NCI-H128 (cell line): ENCODE results near the gene PCDHGC3.

Experiments used
- DNase-seq: peaks from one replicate; lab custom pipeline; 2025; ENCODE audit not compliant: unreplicated experiment; lab: John Stamatoyannopoulos, UW

The PCDHGC3 gene

DNA sequence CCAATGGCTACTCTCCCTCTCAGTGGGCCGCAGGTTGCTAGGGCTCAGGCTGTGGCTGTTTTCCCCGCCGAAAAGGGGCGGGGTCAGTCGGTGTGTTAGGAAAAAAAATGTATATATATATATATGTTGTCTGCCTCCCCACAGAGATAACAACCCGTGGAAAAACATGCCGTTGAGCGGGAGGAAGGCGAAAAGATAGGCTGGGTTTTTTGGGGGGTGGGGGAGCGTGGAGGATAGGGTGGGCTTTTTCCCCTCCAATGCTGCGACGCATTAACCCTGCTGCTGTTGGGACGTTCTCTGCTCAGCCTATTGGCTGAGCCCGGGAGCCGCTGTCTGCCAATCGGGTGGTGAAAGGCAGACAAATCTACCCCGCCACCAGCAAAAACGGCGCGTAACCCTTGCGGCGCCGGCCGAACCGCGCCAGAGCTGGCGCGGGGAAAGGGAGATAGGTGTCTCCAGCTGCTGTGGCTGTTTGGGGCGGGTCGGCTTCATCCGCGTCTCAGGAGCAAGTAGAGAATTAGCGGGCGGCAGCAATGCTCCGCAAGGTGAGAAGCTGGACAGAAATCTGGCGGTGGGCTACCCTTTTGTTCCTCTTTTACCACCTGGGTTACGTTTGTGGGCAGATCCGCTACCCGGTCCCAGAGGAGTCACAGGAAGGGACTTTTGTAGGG, 9.0 kb downstream of the PCDHGC3 start, which contains the start of gene PCDHGC4:
Gene PCDHGC4 (plus strand): TSS at position 390 of the 671 bp plus-strand sequence. CDS start 144 bp downstream, at position 534.
- DNase-seq: no peak

DNA sequence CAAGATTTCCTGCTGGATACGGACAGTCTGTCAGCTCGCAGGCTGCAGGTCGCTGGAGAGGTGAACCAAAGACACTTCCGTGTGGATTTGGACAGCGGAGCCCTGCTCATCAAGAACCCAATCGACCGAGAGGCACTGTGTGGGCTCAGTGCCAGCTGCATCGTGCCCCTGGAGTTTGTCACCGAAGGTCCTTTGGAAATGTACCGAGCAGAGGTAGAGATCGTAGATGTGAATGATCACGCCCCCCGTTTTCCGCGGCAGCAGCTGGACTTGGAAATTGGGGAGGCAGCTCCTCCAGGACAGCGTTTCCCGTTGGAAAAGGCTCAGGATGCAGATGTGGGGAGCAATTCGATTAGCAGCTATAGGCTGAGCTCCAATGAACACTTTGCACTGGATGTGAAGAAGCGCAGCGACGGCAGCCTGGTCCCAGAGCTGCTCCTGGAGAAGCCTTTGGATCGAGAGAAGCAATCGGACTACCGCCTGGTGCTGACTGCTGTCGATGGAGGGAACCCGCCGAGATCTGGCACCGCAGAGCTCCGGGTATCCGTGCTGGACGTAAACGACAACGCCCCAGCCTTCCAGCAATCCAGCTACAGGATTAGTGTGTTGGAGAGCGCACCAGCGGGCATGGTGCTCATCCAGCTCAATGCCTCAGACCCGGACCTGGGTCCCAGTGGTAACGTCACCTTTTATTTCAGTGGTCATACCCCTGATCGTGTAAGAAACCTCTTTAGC, 9.7 kb downstream of the PCDHGC3 start:
- DNase-seq: no peak

DNA sequence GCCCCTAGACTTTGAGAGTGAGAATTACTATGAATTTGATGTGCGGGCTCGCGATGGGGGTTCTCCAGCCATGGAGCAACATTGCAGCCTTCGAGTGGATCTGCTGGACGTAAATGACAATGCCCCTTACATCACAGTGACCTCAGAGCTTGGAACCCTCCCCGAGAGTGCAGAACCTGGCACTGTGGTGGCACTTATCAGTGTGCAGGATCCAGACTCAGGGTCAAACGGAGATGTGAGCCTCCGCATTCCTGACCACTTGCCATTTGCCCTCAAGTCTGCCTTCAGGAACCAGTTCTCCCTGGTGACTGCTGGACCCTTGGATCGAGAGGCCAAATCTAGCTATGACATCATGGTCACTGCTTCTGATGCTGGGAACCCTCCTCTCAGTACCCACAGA, 10.3 kb downstream of the PCDHGC3 start:
- DNase-seq: no peak

DNA sequence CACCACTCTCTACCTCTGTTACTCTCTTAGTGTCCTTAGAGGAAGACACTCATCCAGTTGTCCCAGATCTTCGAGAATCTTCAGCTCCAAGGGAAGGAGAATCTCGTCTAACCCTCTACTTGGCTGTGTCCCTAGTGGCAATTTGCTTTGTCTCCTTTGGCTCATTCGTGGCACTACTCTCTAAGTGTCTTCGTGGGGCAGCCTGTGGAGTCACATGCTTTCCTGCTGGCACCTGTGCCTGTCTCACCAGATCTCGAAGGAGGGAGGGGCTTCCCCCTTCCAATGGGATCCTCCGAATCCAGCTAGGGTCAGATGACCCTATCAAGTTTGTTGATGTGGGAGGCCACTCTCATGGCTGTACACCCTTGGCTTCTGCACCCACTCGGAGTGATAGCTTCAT, 11.4 kb downstream of the PCDHGC3 start:
- no peak for DNase-seq

DNA sequence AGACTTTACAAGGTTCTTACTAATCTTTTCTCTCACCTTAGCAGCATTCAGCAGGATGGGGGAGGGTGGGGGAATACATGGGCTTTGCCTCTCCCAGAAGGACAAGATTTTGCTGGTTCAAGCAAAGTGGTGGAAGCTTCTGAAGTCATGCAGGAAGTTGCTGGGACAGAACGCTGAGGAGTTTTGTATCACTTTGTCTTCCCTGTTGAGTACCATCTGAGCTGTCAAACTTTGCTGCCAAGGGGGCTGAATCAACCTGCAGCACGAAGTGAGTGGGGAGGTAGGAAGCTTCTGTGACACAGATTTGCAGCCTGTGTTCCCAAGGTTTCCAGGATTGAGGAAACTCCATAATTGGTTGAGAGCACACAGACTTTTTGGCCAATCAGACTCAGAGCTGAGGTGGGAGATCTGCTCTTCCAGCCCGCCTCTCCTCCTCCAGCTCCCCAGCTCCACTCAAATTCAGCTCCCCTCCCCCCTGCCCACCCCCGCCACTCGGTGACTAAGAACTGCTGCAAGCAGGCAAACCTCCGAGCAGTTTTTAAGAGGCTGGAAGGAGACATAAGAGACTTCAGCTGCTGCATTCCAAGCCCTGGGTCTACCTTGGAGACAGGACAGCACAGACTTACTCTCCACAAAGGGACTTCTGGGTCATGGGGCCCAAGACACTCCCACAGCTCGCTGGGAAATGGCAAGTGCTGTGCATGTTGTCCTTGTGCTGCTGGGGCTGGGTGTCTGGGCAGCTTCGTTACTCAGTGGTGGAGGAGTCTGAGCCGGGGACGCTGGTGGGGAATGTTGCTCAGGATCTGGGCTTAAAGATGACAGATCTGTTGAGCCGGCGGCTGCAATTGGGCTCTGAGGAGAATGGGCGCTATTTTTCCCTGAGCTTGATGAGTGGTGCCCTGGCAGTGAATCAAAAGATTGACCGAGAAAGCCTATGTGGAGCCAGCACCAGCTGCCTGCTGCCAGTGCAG, 13.1 kb downstream of the PCDHGC3 start, which contains the start of gene PCDHGC5:
Gene PCDHGC5 (plus strand): TSS at position 491 of the 971 bp plus-strand sequence. CDS start 160 bp downstream, at position 651.
- no peak for DNase-seq

DNA sequence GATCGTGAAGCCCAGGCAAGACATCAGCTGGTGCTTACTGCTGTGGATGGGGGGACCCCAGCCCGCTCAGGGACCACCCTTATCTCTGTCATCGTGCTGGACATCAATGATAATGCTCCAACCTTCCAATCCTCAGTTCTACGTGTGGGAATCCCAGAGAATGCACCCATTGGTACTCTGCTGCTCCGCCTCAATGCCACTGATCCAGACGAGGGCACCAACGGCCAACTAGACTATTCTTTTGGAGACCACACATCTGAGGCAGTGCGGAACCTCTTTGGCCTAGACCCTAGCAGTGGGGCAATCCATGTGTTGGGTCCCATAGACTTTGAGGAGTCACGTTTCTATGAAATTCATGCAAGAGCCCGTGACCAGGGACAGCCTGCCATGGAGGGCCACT, 14.1 kb downstream of the PCDHGC3 start:
- no peak for DNase-seq

DNA sequence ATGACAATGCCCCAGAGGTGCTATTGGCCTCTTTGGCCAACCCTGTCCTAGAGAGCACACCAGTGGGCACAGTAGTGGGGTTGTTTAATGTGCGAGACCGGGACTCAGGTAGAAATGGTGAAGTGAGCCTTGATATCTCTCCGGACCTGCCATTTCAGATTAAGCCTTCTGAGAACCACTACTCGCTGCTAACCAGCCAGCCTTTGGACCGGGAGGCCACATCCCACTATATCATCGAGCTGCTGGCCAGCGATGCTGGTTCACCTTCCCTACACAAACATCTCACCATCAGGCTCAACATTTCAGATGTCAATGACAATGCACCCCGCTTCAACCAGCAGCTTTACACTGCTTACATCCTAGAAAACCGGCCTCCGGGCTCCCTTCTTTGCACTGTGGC, 14.5 kb downstream of the PCDHGC3 start:
- no peak for DNase-seq

DNA sequence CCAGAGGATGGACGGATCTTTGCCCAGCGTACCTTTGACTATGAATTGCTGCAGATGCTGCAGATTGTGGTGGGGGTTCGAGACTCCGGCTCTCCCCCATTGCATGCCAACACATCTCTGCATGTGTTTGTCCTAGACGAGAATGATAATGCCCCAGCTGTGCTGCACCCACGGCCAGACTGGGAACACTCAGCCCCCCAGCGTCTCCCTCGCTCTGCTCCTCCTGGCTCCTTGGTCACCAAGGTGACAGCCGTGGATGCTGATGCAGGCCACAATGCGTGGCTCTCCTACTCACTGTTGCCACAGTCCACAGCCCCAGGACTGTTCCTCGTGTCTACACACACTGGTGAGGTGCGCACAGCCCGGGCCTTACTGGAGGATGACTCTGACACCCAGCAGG, 15.0 kb downstream of the PCDHGC3 start:
- DNase-seq: no peak

DNA sequence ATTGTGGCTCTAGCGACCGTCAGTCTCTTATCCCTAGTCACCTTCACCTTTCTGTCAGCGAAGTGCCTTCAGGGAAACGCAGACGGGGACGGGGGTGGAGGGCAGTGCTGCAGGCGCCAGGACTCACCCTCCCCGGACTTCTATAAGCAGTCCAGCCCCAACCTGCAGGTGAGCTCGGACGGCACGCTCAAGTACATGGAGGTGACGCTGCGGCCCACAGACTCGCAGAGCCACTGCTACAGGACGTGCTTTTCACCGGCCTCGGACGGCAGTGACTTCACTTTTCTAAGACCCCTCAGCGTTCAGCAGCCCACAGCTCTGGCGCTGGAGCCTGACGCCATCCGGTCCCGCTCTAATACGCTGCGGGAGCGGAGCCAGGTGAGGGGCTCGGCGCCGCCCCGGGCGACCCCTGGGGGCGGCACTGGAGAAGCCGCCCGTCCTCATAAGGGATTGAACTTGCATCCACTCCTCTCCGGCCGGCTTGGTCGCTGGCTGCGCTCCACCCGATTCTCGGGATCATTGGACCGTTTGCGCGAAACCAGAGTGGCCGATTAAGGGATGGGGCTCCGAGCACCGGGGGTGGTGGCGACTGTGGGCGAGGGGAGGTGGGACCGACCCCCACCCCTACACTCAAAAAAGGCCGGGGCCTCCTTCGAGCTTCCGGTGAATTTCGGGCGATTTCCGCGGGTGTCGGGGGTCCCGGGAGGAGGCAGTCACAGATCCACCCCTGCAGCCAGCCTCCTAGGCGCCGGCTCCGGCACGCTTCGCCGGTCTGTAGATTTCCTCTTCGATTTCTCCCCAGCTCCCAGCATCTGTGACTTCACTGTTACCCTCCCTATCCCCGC, 15.8 kb downstream of the PCDHGC3 start:
- no peak for DNase-seq

DNA sequence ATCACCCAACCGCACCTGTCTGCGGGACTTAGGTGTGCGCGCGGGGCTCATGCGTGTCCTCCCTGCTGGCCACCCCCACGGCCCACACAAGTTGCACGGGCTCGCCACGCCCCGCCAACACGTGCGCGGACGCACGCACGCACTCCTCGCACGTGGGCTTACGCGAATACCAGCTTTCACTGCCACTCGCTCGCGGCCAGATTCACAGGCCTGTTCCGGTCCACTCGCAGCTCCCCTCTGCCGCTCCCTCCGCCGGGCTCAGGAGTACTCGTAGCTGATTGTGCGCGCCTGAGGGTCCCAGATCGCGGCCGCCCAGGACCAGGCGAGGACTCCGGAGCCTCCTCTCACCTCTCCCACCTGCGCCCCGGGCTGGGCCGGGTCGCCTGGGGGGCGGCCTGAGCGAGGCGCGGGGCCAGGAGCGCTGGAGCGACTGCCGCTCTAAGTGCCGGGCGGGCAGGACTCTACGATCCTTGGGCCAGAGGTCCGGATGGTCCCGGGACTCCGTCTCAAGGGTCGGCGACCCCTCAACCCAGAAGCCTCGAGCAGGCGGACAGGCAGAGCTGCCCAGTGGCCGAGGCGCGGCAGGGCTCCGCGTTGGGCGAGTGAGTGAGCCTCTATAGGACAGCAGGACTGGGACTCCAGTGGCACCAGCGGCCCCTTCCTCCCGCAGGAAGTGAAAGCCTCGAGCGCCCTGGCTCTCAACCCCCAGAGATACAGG, 16.6 kb downstream of the PCDHGC3 start:
- DNase-seq: no peak

DNA sequence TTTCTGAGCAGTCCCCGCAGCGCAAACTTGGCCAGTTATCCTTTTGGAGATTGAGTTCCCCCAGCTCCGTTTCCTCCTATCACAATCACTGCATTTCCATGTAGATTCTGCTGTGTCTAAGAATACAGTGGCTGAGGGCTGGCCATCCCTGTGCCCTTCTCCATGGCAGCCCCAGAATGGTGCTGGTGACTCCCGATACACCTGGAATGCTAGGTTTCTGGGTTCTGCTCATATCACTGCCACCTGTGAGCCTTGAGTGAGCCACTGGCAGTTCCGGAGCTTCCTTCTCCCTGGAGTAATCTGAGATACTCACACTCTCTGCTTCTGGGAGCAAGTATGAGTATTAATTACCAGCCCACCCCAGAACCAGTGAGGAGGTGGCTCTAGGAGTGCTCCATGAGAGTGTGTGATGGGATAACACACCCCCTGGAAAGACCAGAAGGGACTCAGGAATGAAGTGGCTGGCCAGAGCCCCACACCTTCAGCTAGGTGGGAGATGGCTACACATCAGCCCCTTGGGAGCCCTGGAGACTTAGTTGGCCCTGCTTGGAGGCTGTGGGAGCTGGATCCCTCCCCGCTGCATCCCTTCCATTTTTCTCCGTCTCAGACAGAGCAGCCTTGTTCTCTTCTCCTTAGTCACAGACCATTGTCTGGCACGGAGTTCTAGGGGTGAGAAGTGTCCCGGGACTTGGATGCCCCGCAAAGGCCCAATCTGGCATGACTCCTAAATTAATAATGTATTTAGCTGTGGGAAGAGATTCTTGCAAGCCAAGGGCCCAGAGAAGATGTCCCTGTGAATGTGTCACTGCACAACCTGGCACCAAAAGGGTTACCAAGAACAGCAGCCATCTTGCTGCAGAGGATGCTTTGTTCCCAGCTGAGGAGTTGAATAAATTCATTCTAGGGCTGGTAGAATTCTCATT, 18.0 kb downstream of the PCDHGC3 start:
- no peak for DNase-seq

DNA sequence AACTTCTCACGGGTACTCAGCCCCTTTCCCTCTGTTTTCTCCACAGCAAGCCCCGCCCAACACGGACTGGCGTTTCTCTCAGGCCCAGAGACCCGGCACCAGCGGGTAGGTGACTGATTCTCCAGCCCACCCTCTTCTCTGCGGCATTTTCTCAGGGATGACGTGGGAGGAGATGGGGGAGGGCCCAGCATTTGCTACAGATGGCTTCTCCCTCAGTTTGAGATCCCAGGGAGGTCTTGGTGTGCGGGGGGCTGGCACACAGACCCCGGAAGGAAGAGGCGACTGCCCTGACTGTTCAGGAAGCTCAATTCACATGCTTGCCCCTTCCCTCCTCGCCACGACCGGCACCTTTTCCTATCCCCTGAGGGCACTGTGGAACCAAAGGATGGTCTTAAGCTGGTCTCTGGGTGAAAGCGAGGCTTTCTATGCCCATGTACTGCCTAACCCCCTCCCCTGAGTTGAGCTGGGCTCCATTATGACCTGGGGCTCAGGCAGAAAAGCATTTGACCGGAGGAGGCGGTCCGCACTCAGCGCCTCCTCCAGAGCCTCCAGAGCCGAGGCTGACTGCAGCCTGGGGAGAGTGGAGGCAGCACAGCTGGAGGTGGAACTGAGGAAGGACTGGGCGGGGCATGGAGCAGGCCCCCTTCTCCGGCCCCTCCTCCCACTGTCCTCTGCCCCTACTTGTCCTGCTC, 19.1 kb downstream of the PCDHGC3 start:
- no peak for DNase-seq

DNA sequence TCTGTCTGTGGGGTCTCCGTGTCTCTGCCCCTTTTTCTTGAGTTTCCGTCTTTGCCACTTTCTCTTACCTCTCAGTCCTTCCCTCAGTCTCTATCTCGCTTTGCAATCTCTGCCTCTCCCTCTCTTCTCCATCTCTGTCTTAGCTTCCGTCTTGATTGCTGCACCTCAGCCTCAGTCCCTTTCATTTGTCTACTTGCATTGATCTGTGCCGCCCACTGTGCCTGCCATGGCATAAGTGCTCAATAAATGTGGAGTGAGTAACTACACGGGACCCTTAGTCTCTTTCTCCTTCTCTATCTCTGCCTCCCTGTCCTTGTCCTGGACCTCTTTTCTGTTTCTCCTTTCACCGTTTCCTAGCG, 19.7 kb downstream of the PCDHGC3 start:
- DNase-seq: no peak

DNA sequence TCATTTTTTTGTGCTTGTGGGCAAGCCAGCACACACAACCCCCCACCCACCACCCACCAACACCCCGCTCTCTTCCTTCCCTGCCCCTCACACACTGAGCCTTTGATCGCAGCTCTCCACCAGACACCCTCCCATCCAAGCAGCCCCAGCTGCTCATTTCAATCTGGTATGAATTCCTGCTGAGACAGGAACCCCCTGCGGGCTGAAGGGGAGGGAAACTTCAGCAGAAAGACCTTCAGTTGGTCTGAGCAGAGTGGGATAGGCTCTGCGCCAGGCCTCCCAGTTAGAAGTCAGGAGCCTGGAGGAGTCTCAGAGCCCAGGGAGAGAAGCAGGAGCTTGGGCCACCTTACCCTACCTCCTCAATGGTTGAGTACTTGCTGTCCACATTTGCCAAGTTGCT, 20.3 kb downstream of the PCDHGC3 start:
- DNase-seq: no peak

DNA sequence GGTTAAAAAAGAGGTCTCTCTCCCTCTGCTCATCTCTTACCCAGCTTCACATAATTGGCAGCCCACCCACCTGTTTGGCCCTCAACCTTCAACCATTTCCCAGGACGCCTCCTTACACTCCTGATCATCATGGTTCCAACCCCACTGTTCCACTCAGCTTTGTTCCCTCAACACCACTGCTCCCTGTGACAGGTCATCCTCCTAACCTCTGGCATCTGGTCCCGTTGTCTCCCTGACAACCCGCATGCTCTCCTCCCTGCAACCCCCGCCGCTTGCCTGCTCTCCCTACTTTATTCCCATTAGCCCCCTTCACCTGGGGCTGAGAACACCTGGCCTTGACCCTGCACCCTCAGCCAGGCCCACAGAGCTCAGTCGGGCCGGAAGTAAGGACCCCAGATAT, 26.0 kb downstream of the PCDHGC3 start:
- no peak for DNase-seq

DNA sequence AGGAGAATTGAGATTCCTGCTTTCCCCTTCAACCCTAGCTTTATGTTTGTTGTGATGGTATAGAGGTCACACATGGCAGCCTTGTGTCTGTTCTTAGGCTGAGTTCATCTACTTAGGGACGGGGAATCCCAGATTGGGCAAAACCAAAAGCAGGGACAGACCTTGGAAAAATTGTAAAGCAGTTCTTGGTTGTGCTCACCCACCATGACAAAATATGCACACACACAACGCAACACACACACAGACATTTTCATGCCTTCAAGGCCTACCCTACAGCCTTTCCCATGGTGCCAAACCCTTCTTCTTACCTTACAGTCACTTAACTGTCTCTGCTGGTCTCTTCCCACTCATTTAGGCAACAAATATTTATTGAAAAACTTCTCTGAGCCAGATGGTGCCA, 27.9 kb downstream of the PCDHGC3 start:
- no peak for DNase-seq

DNA sequence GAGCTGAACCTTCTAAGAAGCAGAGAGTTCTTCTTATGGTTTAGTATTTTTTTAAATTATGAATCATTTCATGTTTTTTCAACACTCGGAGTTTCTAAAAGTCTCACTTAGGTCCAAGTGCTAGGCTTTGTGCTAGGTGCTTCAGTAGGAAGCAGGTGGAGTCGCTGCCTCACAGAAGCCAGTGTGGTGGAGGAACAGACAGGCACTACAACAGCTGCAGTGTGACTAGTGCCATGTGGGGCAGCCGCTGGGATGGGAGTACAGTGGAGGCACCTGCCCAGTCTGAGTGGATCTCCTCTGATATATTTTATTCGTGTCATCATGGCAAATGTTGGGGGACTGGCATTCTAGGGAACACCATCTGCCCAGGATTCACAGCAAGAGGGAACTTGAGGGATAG, 28.4 kb downstream of the PCDHGC3 start:
- no peak for DNase-seq
